Gastrocnemius medialis (tissue), 4 donors: ENCODE measurements around the gene STOX2. TPM values are rescaled to one million over a fixed set of nuclear protein-coding genes. Genes with fewer than 3 reads are reported as not detected.

ENCODE experiments used
- ATAC-seq, 2 donors: fragments of 150-250 bp; one replicate each; pipeline ENCODE4 v1.9.1; 2016
- DNase-seq, 2 donors: peaks; one replicate each; pipeline ENCODE4 v3.0.0-alpha.2; 2019
- H3K27ac ChIP-seq, 4 donors: fragments of 200-600 bp; sonication (generic); 1 replicate in 1 of 4; 2 replicates in 3 of 4; pipeline ENCODE4 v1.5.1; 2016 to 2018; ENCODE audit warnings: mild to moderate bottlenecking in 2 of 4, moderate library complexity in 1 of 4
- H3K27me3 ChIP-seq, 3 donors: fragments of 200-600 bp; sonication (generic) in 2 of 3; 1 replicate in 1 of 3; 2 replicates in 2 of 3; pipeline versions ENCODE4 v1.5.1 to v1.6.0; 2016 to 2019; ENCODE audit warnings: mild to moderate bottlenecking in 1 of 3, moderate library complexity in 1 of 3
- H3K36me3 ChIP-seq, 2 donors: fragments of 200-600 bp; sonication (generic) in 1 of 2; one replicate each; pipeline ENCODE4 v1.5.1; 2017 to 2018
- H3K4me1 ChIP-seq, 2 donors: fragments of 200-600 bp; sonication (generic) in 1 of 2; one replicate each; pipeline ENCODE4 v1.5.1; 2016 to 2017; ENCODE audit warnings: mild to moderate bottlenecking in 2 of 2
- H3K4me3 ChIP-seq, 4 donors: fragments of 200-600 bp; sonication (generic) in 3 of 4; 1 replicate in 1 of 4; 2 replicates in 3 of 4; pipeline ENCODE4 v1.5.1; 2016 to 2019; ENCODE audit warnings: mild to moderate bottlenecking in 2 of 4
- H3K9me3 ChIP-seq, 3 donors: fragments of 200-600 bp; sonication (generic) in 2 of 3; 1 replicate in 1 of 3; 2 replicates in 2 of 3; pipeline ENCODE4 v1.5.1; 2016 to 2019
- CTCF ChIP-seq, 5 experiments: fragments of 450-650 bp in 3 of 5; fragments of 200-600 bp in 2 of 5; sonication (generic) in 2 of 5; IDR thresholded peaks in 4 of 5; conservative IDR thresholded peaks in 1 of 5; 1 replicate in 4 of 5; 2 replicates in 1 of 5; pipeline ENCODE4 v1.5.1; 2016 to 2019; ENCODE audit warnings: antibody characterized with exemption in 5 of 5, mild to moderate bottlenecking in 3 of 5, moderate library complexity in 3 of 5
- POLR2A ChIP-seq, 2 donors: fragments of 450-650 bp; IDR thresholded peaks; one replicate each; pipeline ENCODE4 v1.6.1; 2017; ENCODE audit warnings: antibody characterized with exemption in 2 of 2, mild to moderate bottlenecking in 2 of 2, moderate library complexity in 2 of 2
- in situ Hi-C, 4 donors: fragments of 200-750 bp; cut with MboI; loops; one replicate each; pipeline versions ENCODE4 v1.15.0 to v1.8.0; 2017; ENCODE audit warnings: low sequenced_read_pairs in 4 of 4
- intact Hi-C: fragments of 100-400 bp; cut with DNase I; formaldehyde crosslinking; loops from one replicate; pipeline ENCODE4 v1.15.1; 2023; ENCODE audit warnings: low total_unique reads
- total RNA-seq, 4 donors: library from RNA; depleted of rRNA; stranded (reverse); fragments of >200 nt; gene quantifications; one replicate each; pipeline versions ENCODE4 v1.1.0 to v1.2.3, GENCODE V29; 2016

The STOX2 gene
- total RNA-seq, 4 donors from 2014 or later: 3.3 to 8.3 (median 5.9) TPM

DNA sequence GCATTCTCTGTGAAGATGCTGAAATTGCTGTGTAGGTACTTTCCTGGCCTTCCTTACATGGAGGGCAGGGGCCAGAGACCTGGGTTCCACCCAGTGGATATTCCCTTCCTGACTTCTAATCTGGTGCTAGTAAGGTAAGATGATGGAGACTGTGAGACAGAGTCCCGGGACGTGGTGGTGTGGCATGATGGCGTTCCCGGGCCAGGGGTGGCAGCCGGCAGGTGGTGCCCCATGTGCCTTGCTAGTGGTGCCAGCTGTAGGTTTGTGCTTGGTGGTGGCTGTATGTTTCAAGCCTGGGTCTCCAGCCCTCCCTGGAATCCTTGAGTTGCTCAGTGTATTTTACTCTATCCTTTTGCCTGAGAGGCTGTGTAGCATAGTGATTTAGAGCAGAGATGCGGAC lies 10.9 kb downstream of the STOX2 start:
- H3K9me3 ChIP-seq: no peaks in the 10 kb centered on the region
- DNase-seq (no peak), ATAC-seq (no peak)
- no peak overlapping the region for H3K4me3 ChIP-seq
- no peak overlapping the region for H3K27ac ChIP-seq
- no peaks in the 10 kb centered on the region for H3K36me3 ChIP-seq
- intact Hi-C loops: no loop called here
- TF ChIP-seq CTCF (IDR thresholded peaks at IDR 0.05 in 4 of 5, conservative IDR thresholded peaks at IDR 0.05 in 1 of 5) (no peak), POLR2A (IDR thresholded peaks at IDR 0.05) (no peak)
- H3K4me1 ChIP-seq: no peaks in the 10 kb centered on the region
- no peaks in the 10 kb centered on the region for H3K27me3 ChIP-seq
- in situ Hi-C loops: no loop called here

DNA sequence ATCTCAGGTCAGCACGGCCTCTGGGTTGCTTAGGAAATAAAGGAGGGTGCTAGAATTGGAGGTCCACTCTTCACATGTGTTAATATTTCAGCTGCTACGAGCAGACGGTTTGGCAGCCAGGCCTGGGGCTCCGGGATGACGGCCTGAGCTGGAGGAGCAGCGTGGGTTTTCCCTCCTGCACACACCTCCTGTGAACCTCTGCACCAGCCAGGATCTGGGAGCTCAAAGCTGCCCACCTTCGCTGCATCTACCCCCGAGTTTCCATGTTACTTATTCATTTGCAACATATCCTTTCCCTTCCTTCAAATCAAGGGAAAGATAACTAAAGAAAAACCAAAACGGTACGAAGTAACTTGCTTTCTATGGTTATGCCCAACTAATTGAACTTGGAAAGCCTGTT lies 13.6 kb downstream of the STOX2 start:
- no peak overlapping the region for H3K4me3 ChIP-seq
- no peak for TF ChIP-seq POLR2A (IDR thresholded peaks at IDR 0.05)
- TF ChIP-seq CTCF (IDR thresholded peaks at IDR 0.05 in 4 of 5, conservative IDR thresholded peaks at IDR 0.05 in 1 of 5): no peak
- ATAC-seq (no peak), DNase-seq (no peak)
- H3K36me3 ChIP-seq: no peaks in the 10 kb centered on the region
- in situ Hi-C loops (no loop called here), intact Hi-C loops (no loop called here)
- H3K9me3 ChIP-seq: no peaks in the 10 kb centered on the region
- H3K27ac ChIP-seq: no peak overlapping the region
- H3K27me3 ChIP-seq: no peaks in the 10 kb centered on the region
- no peaks in the 10 kb centered on the region for H3K4me1 ChIP-seq

DNA sequence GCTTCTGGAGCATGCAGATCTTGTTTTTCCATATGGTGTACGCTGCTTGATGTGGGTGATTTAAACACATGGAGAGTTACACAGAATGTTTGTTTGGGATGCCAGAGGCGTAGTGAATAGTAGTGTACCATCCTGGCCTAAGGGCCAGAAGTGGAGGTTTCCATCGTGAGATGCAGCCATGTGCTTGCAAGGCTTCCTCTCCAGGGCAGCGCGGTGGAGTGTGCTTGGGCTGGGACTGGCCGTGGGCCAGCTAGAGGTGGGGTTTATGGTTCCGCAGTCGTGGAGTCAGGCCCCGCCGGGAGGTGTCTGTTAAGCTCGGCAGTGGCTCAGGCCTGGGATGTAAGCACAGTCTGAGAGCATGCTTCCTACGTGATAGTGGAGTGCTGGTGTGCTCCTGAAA lies 14.0 kb downstream of the STOX2 start:
- H3K4me1 ChIP-seq: no peaks in the 10 kb centered on the region
- DNase-seq (no peak), ATAC-seq (no peak)
- intact Hi-C loops: no loop called here
- no peaks in the 10 kb centered on the region for H3K9me3 ChIP-seq
- no peaks in the 10 kb centered on the region for H3K27me3 ChIP-seq
- in situ Hi-C loops: no loop called here
- H3K36me3 ChIP-seq: no peaks in the 10 kb centered on the region
- H3K4me3 ChIP-seq: no peak overlapping the region
- TF ChIP-seq POLR2A (IDR thresholded peaks at IDR 0.05) (no peak), CTCF (IDR thresholded peaks at IDR 0.05 in 4 of 5, conservative IDR thresholded peaks at IDR 0.05 in 1 of 5) (no peak)
- H3K27ac ChIP-seq: no peak overlapping the region

GRCh38 chr4:183920512-183920911 lies 15.4 kb downstream of the STOX2 start:
- Histone ChIP-seq H3K27ac (no peak overlapping the region), H3K36me3 (no peaks in the 10 kb centered on the region), H3K27me3 (no peaks in the 10 kb centered on the region), H3K4me1 (no peaks in the 10 kb centered on the region), H3K4me3 (no peak overlapping the region), H3K9me3 (no peaks in the 10 kb centered on the region)
- ATAC-seq: no peak
- intact Hi-C loops: no loop called here
- no peak for TF ChIP-seq POLR2A (IDR thresholded peaks at IDR 0.05)
- TF ChIP-seq CTCF (IDR thresholded peaks at IDR 0.05 in 4 of 5, conservative IDR thresholded peaks at IDR 0.05 in 1 of 5): no peak
- in situ Hi-C loops: no loop called here
- DNase-seq: no peak

- DNase-seq (no peak), ATAC-seq (no peak)
- no peaks in the 10 kb centered on the region for H3K27me3 ChIP-seq
- no peak overlapping the region for H3K4me3 ChIP-seq
- no peaks in the 10 kb centered on the region for H3K36me3 ChIP-seq
- H3K4me1 ChIP-seq: no peaks in the 10 kb centered on the region
- intact Hi-C loops: no loop called here
- no peaks in the 10 kb centered on the region for H3K9me3 ChIP-seq
- in situ Hi-C loops: no loop called here
- no peak overlapping the region for H3K27ac ChIP-seq
- TF ChIP-seq CTCF (IDR thresholded peaks at IDR 0.05 in 4 of 5, conservative IDR thresholded peaks at IDR 0.05 in 1 of 5) (no peak), POLR2A (IDR thresholded peaks at IDR 0.05) (no peak)
These were observed 16.2 kb downstream of the STOX2 start for GRCh38 chr4:183921335-183921734.
